SK-N-SH (cell line): ENCODE data around the gene ERI3. TPM values are rescaled to one million over a fixed set of nuclear protein-coding genes. Genes with fewer than 3 reads are reported as not detected.

Experiments used
- CTCF ChIA-PET: fragments of 300-600, 350-600 bp; formaldehyde crosslinking; extraction: SDS; loops from one replicate; lab custom pipeline; 2021; lab: Yijun Ruan, JAX
- POLR2A ChIA-PET: fragments of 350-600 bp; sonication (Branson Sonifier 250); formaldehyde crosslinking; extraction: SDS; loops from one replicate; lab custom pipeline; 2020; ENCODE audit warnings: antibody characterized with exemption, inconsistent platforms; lab: Yijun Ruan, JAX
- DNase-seq: peaks from one replicate; pipeline ENCODE4 v3.0.0; 2012
- H2AFZ ChIP-seq: fragments of 200-600 bp; sonication (generic); 2 replicates; pipeline ENCODE4 v1.8.1; 2016; ENCODE audit warnings: antibody characterized with exemption, mild to moderate bottlenecking, low read depth
- H3F3A ChIP-seq: fragments of 200-600 bp; sonication (generic); replicated peaks from 2 replicates; pipeline ENCODE3; 2016; ENCODE audit warnings: antibody characterized with exemption, mild to moderate bottlenecking; ENCODE audit not compliant: insufficient read depth
- H3K27ac ChIP-seq, 2 experiments: fragments of 200-500 bp in 1 of 2; fragments of 200-600 bp in 1 of 2; sonication (Bioruptor generic) in 1 of 2; sonication (generic), shearing (Covaris generic) in 1 of 2; 2 replicates each; pipeline versions ENCODE4 v1.5.1 to v1.6.1; 2014 to 2016; ENCODE audit warnings: low read depth in 2 of 2, inconsistent platforms in 1 of 2, low read length in 1 of 2, mild to moderate bottlenecking in 1 of 2, mixed read lengths in 1 of 2
- H3K27me3 ChIP-seq: fragments of 200-600 bp; sonication (generic), shearing (Covaris generic); 2 replicates; pipeline ENCODE4 v1.6.1; 2016; ENCODE audit warnings: mixed run types; ENCODE audit not compliant: insufficient read depth
- H3K36me3 ChIP-seq, 2 experiments: fragments of 200-500 bp in 1 of 2; fragments of 200-600 bp in 1 of 2; sonication (Bioruptor generic) in 1 of 2; sonication (generic) in 1 of 2; replicated peaks in 1 of 2; 2 replicates each; pipeline versions ENCODE3 to v1.5.1; 2014 to 2016; ENCODE audit warnings: low read length in 1 of 2, mild to moderate bottlenecking in 1 of 2; ENCODE audit not compliant: insufficient read depth in 2 of 2, control insufficient read depth in 1 of 2
- H3K4me1 ChIP-seq, 2 experiments: fragments of 200-500 bp in 1 of 2; fragments of 200-600 bp in 1 of 2; sonication (Bioruptor generic) in 1 of 2; sonication (generic), shearing (Covaris generic) in 1 of 2; 2 replicates each; pipeline versions ENCODE4 v1.5.1 to v1.6.1; 2014 to 2016; ENCODE audit warnings: low read depth in 1 of 2, low read length in 1 of 2, mixed run types in 1 of 2; ENCODE audit not compliant: insufficient read depth in 2 of 2, control insufficient read depth in 1 of 2
- H3K4me2 ChIP-seq: fragments of 200-600 bp; sonication (generic), shearing (Covaris generic); 2 replicates; pipeline ENCODE4 v1.6.1; 2017; ENCODE audit warnings: mixed run types
- H3K4me3 ChIP-seq, 2 experiments: fragments of 200-500 bp in 1 of 2; fragments of 200-600 bp in 1 of 2; sonication (Bioruptor generic) in 1 of 2; sonication (generic), shearing (Covaris generic) in 1 of 2; 2 replicates each; pipeline versions ENCODE4 v1.5.1 to v1.8.1; 2014 to 2016; ENCODE audit warnings: low read depth in 2 of 2, inconsistent platforms in 1 of 2, low read length in 1 of 2, mild to moderate bottlenecking in 1 of 2, mixed read lengths in 1 of 2, moderate library complexity in 1 of 2
- H3K79me2 ChIP-seq: fragments of 200-600 bp; sonication (generic); 2 replicates; pipeline ENCODE4 v1.8.1; 2017; ENCODE audit warnings: mild to moderate bottlenecking; ENCODE audit not compliant: insufficient read depth
- H3K9ac ChIP-seq: fragments of 200-600 bp; sonication (generic); 2 replicates; pipeline ENCODE4 v1.6.1; 2017; ENCODE audit warnings: mixed run types
- H3K9me2 ChIP-seq: fragments of 200-600 bp; sonication (generic); 2 replicates; pipeline ENCODE4 v1.6.1; 2017; ENCODE audit warnings: mixed run types
- H3K9me3 ChIP-seq: fragments of 200-600 bp; sonication (generic); 2 replicates; pipeline ENCODE4 v1.6.1; 2017; ENCODE audit warnings: mixed run types, mild to moderate bottlenecking, moderate library complexity
- H4K20me1 ChIP-seq: fragments of 200-600 bp; sonication (generic); 2 replicates; pipeline ENCODE4 v1.6.1; 2017; ENCODE audit warnings: mild to moderate bottlenecking, mixed run types; ENCODE audit not compliant: insufficient read depth
- EZH2phosphoT487 ChIP-seq: fragments of 200-600 bp; sonication (generic); IDR thresholded peaks from 2 replicates; pipeline ENCODE4 v1.6.1; 2017; ENCODE audit warnings: low read depth, mixed run types, mild to moderate bottlenecking, antibody characterized with exemption, moderate library complexity, borderline replicate concordance
- GATA2 ChIP-seq: sonication (generic); formaldehyde crosslinking; IDR thresholded peaks from 2 replicates; pipeline ENCODE4 v1.5.0; 2020; ENCODE audit warnings: mild to moderate bottlenecking, missing genetic modification reagents
- IRF3 ChIP-seq: fragments of 150-350 bp; IDR thresholded peaks from 2 replicates; pipeline ENCODE4 v1.6.1; 2016; ENCODE audit warnings: mild to moderate bottlenecking, low read depth, low read length
- MAX ChIP-seq: IDR thresholded peaks from 2 replicates; pipeline ENCODE4 v1.4.0; 2012; ENCODE audit warnings: low read depth
- MEF2A ChIP-seq: IDR thresholded peaks from 2 replicates; pipeline ENCODE4 v1.4.0; 2012; ENCODE audit warnings: low read depth, borderline replicate concordance
- NFIC ChIP-seq: IDR thresholded peaks from 2 replicates; pipeline ENCODE4 v1.4.0; 2012; ENCODE audit warnings: borderline replicate concordance
- PBX3 ChIP-seq: IDR thresholded peaks from 2 replicates; pipeline ENCODE4; 2012
- RAD21 ChIP-seq: IDR thresholded peaks from 2 replicates; pipeline ENCODE4 v1.6.1; 2012; ENCODE audit warnings: mild to moderate bottlenecking, low read length
- RFX5 ChIP-seq: IDR thresholded peaks from 2 replicates; pipeline ENCODE4 v1.6.1; 2012; ENCODE audit warnings: mild to moderate bottlenecking, improper control_type of control experiment, low read length
- SIN3A ChIP-seq: IDR thresholded peaks from 2 replicates; pipeline ENCODE4 v1.6.1; 2012; ENCODE audit warnings: low read depth, mild to moderate bottlenecking, low read length, moderate library complexity, borderline replicate concordance
- TCF12 ChIP-seq: IDR thresholded peaks from 2 replicates; pipeline ENCODE4 v1.4.0; 2012
- WGBS: methylation state at CpG from one replicate; pipeline ENCODE4 v1.1.6; 2017; ENCODE audit warnings: low lambda C conversion rate; 5-methylcytosine and 5-hydroxymethylcytosine counted together
- polyA plus RNA-seq, 3 experiments: library from polyadenylated mRNA; depleted of rRNA; stranded (reverse); fragments of >200 nt; gene quantifications; 2 replicates each; pipeline ENCODE4 v1.2.3, GENCODE V29; 2012
- TF ChIP-seq, protein P1 (sequence below): IDR thresholded peaks from 2 replicates; pipeline ENCODE4 v1.4.0; 2012; ENCODE audit warnings: low read depth, borderline replicate concordance
- TF ChIP-seq, protein P2 (sequence below): fragments of 150-350 bp; IDR thresholded peaks from 2 replicates; pipeline ENCODE4 v1.6.1; 2017; ENCODE audit warnings: antibody characterized with exemption, low read length, low read depth, borderline replicate concordance

Gene ERI3
- polyA plus RNA-seq, 1 of the 3 experiments (the other 2 are of a cell fraction): 60.7 TPM

DNA sequence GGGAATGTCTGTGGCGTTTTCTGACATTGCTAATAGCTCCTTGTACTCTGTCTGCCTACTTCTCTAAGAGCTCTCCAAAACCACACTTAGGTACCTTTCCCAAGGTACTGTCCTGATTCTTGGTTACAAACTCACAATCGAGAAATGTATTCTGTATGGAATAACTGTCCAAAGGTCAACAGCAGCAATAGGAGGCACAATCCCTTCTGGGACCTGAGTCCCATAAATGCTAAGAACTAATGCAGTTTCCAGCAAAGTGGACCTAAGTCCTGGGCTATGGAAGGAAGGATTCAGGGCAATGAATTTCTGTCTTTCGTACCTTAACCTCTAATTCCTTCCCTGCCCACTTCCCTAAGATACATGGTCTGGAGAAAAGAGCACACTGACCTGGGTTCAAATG, 82.1 kb downstream of the ERI3 start (continued):
- TF ChIP-seq, protein P1, sequence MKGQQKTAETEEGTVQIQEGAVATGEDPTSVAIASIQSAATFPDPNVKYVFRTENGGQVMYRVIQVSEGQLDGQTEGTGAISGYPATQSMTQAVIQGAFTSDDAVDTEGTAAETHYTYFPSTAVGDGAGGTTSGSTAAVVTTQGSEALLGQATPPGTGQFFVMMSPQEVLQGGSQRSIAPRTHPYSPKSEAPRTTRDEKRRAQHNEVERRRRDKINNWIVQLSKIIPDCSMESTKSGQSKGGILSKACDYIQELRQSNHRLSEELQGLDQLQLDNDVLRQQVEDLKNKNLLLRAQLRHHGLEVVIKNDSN: no peak
- TF ChIP-seq PBX3 (no peak), EZH2phosphoT487 (no peak), NFIC (no peak), RFX5 (no peak)
- TF ChIP-seq, protein P2, sequence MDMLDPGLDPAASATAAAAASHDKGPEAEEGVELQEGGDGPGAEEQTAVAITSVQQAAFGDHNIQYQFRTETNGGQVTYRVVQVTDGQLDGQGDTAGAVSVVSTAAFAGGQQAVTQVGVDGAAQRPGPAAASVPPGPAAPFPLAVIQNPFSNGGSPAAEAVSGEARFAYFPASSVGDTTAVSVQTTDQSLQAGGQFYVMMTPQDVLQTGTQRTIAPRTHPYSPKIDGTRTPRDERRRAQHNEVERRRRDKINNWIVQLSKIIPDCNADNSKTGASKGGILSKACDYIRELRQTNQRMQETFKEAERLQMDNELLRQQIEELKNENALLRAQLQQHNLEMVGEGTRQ: no peak

- ChIA-PET CTCF (interaction anchor here (0.9 to 2.0 kb wide), 5 partner anchors 13 to 324 kb away, joined by 3 to 7 read pairs (median 5); no protein-coding TSS in a partner anchor), POLR2A (no interaction called here)
- Histone ChIP-seq H3K4me2 (no peak overlapping the region), H3K79me2 (no peaks in the 10 kb centered on the region), H3K27ac (no peak overlapping the region), H3F3A (no peaks in the 10 kb centered on the region), H2AFZ (no peak overlapping the region), H3K4me3 (no peak overlapping the region), H3K9ac (no peak overlapping the region), H3K4me1 (no peaks in the 10 kb centered on the region; a peak in 1 of 4 replicates), H3K36me3 (peaks cover 0 to 3% of the 10 kb centered on the region in 2 experiments), H3K27me3 (no peaks in the 10 kb centered on the region), H4K20me1 (peaks cover 3% of the 10 kb centered on the region; the same call in 1 of the 2 replicates), H3K9me3 (no peaks in the 10 kb centered on the region), H3K9me2 (no peaks in the 10 kb centered on the region)
- TF ChIP-seq RFX5: no peak
- no peak for TF ChIP-seq RAD21
- TF ChIP-seq MEF2A: no peak
- TF ChIP-seq IRF3: no peak
- TF ChIP-seq GATA2 (CRISPR knock-in tag): no peak
- TF ChIP-seq TCF12: no peak
- no peak for TF ChIP-seq MAX
- no peak for TF ChIP-seq SIN3A
- no peak for DNase-seq
- 91% methylated on average over 3 of the region's 3 CpGs for WGBS
Observed at GRCh38 chr1:44271646-44272045, 83.4 kb downstream of the ERI3 start.
